Coronary artery (tissue), 2 donors: ENCODE measurements around the gene PPP6R1.
A peak's percentile ranks its signal among the peaks of the same experiment; 100 is the strongest.

Experiments
- DNase-seq: peaks from one replicate; pipeline ENCODE4 v3.0.0-alpha.2; 2017; ENCODE audit warnings: low spot score
- H3K27ac ChIP-seq, 2 donors: fragments of 200-600 bp; sonication (generic); one replicate each; pipeline ENCODE4 v1.5.1; 2016 to 2019
- H3K4me3 ChIP-seq: fragments of 200-600 bp; sonication (generic); 2 replicates; pipeline ENCODE4 v1.5.1; 2016; ENCODE audit warnings: mild to moderate bottlenecking, moderate library complexity
- CTCF ChIP-seq: fragments of 200-600 bp; sonication (generic); IDR thresholded peaks from one replicate; pipeline ENCODE4 v1.5.1; 2019; ENCODE audit warnings: antibody characterized with exemption

PPP6R1 gene

GRCh38 chr19:55303477-55303876, 44.7 kb upstream of the PPP6R1 start:
- no peak for DNase-seq
- Histone ChIP-seq H3K4me3 (no peak overlapping the region), H3K27ac (no peak overlapping the region)
- no peak for TF ChIP-seq CTCF

DNA sequence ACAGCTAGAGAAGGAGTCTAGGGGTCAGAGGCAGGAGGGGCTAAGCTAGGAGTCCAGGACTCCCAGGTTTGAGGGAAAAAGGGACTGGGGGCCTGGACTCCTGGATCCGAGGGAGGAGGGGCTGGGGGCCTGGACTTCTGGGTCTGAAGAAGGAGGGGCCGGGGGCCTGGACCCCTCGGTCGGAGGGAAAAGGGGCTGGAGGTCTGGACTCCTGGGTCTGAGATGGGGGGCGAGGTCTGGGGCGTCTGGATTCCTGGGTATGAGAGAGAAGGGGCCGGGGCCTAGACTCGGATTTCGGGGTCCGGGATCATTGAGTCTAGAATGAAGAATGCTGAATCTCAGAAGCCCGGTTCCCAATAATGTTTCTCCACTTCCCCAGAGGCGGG, 43.5 kb upstream of the PPP6R1 start:
- TF ChIP-seq CTCF: no peak
- Histone ChIP-seq H3K4me3 (no peak overlapping the region), H3K27ac (no peak overlapping the region)
- DNase-seq: no peak

DNA sequence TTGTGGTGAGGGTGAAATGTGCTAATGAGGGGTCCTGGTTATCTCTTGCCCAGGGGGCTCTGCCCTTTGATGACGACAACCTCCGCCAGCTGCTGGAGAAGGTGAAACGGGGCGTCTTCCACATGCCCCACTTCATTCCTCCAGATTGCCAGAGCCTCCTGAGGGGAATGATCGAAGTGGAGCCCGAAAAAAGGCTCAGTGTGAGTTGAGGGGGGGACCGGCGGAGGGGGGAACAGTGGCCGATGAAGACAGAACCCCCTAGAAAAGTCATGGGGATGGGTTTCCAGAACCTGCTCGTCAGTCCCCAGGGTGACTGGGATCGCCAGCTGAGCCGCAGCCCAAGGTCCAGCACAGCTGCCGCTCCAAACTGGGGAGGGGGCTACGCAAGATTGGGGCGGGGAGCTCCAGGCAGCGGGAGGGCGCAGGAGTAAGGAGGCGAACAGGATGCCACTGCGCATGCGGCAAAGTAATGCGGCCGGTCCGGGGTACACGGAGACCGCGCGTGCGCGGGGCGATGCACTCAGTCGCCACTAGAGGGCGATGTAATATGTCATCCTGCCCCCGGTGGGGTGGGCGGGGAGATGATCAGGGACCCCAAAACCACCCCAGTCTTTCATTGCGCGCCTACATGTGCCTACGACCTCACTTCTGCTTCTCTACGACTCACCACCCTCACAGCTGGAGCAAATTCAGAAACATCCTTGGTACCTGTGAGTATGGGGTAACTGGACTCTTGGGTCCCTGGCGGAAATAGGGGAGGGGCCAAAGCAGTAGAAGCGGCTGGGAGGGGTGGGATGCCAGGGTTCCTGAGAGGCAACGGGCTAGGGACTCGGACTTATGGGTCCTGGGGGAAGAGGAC, 42.9 kb upstream of the PPP6R1 start:
- H3K27ac ChIP-seq: peak overlapping the region in 1 of 2 donors; percentile 36
- TF ChIP-seq CTCF: peak; percentile 97
- H3K4me3 ChIP-seq: peak overlapping the region; percentile 68
- no peak for DNase-seq

DNA sequence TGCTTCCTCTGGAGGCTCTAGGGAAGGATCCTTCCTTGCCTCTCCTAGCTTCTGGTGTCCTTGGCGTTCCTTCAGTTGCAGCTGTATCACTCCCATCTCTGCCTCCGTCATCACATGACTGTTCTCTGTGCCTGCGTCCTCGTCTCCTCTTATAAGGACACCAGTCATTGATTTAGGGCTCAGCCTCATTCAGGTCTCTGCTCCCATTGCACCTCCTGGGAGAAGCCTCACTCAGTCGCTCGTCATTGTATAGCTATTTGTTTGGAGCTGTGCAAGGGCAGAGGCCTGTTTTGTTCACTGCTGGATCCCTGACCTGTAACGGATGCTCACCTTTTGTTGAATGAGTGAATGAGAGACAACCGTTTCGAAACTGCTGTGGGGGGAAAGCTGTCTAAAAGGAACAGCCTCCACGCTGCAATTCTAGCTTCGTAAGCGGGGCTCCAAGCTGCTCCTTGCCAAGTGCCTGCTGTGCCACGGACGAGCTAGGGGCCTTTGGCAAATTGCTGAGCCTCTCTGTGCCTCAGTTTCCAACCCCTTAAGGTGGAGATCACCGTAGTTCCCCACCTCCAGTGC, 42.2 kb upstream of the PPP6R1 start:
- H3K4me3 ChIP-seq: no peak overlapping the region
- no peak for DNase-seq
- TF ChIP-seq CTCF: no peak
- no peak overlapping the region for H3K27ac ChIP-seq

DNA sequence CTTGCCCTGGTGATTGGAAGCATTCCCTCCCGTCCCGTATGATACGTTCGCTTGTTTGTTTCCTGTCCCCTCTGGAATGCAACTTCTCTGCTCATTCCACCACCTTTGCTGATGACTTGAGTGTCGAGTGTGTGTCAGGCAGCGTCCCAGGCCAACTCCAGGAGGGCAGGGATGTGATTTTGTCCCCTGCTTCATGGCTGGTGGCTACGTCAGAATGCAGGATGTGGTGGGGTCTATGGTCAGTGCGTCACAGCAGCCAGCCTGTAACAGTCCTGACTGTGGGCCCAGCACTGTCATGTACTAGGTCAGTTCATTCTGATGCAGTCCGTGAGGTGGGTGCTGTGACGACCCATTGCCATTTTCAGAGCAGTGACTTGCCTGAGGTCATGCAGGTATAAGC, 41.2 kb upstream of the PPP6R1 start:
- H3K4me3 ChIP-seq: no peak overlapping the region

DNA sequence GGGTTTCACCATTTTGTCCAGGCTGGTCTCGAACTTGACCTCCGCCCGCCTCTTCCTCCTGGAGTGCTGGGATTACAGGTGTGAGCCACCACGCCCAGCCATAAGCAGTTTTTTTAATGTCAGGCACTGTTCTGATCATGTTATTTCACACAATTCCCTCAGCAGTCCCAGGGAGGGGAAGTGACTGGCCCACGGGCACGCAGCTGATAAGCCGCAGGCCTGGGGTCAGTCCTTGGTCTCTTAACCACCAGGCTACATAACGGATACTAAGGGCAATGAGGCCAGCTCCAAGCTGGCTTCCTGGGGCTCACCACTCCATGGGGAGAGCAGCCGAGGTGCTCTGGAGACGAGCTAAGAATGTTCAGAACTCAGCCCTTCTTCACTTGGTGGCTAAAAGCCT, 38.5 kb upstream of the PPP6R1 start:
- no peak overlapping the region for H3K4me3 ChIP-seq
- TF ChIP-seq CTCF: no peak
- H3K27ac ChIP-seq: no peak overlapping the region
- no peak for DNase-seq

More for the DNA sequence above, 41.2 kb upstream of the PPP6R1 start:
- H3K27ac ChIP-seq: no peak overlapping the region
- DNase-seq: no peak
- TF ChIP-seq CTCF: no peak
